CD1c-positive myeloid dendritic cell (primary cell): ENCODE results near the gene KCNN2.

Experiments used
- DNase-seq: peaks from one replicate; pipeline ENCODE4 v3.0.0-alpha.2; 2016; ENCODE audit errors: extremely low spot score

Gene KCNN2

DNA sequence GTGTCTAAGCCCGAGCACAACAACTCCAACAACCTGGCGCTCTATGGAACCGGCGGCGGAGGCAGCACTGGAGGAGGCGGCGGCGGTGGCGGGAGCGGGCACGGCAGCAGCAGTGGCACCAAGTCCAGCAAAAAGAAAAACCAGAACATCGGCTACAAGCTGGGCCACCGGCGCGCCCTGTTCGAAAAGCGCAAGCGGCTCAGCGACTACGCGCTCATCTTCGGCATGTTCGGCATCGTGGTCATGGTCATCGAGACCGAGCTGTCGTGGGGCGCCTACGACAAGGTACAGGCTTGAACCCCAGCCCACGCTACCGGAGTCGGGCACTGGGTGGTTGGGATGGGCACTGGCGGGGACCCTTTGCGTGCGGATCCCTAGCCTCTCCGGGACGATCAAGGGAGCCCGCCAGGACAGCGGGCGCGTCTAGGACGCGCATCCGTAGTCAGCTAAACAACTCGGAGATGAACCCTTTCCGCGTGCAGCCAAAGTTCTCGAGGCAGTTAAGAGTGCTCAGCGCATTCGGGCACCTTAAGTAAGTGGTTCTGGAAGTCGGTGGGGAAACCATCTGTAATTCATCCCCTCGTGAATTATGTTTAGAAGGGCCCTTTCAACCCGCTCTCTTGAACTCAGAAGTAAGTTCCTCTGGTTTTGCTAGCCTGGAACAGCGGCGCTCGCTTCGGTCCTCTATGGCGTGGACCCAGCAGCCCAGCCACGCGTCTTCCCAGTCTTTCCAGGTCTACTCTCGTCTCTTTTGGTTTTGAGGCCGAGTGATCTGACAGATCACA, 1.3 kb downstream of the KCNN2 start:
- no peak for DNase-seq

GRCh38 chr5:114363837-114364236, 2.0 kb downstream of the KCNN2 start:
- DNase-seq = no peak

- DNase-seq = no peak
Measured at GRCh38 chr5:114367029-114367428, 5.2 kb downstream of the KCNN2 start.

- DNase-seq = no peak
Measured at GRCh38 chr5:114369680-114370417, 8.0 kb downstream of the KCNN2 start.

GRCh38 chr5:114377050-114377844, 15.4 kb downstream of the KCNN2 start:
- DNase-seq = no peak

DNA sequence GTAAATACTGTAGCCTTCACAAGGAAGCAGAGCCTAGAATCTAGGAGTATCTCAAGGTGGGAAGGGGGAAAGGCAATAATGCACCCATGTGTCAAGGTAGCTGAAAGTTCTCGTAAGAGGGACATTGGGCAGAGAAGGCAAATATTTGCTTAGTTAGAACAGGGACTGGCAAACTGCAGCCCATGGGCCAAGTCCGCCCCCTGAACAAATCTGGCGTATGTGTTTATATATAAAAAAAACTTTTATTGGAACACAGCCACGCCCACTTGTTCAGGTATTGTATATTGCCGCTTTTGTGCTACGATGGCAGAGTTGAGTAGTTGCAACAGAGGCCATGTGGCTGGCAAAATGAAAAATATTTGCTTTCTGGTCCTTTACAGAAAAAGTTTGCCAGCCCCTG, 16.1 kb downstream of the KCNN2 start:
- DNase-seq = no peak

GRCh38 chr5:114380721-114381120, 18.9 kb downstream of the KCNN2 start:
- DNase-seq = no peak

DNA sequence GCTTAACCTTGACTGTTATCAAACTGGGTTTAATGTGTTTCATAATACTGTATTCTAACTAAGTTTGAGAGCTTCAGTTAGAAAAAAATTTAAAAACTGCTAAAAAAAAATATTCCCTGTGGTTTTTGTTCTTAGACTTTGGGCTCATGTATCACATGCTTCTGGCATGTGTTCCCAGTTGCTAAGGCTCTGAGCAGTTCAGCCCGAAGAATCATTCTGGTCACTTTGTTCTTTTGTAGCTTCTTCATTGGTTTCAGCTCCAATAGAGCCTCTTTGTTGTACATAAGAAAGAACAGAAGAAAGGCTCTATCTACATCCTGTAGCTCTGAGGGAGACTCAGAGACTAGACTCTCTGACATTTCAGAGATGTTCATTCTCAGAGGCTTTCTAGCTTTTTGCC, 25.6 kb downstream of the KCNN2 start:
- no peak for DNase-seq

- DNase-seq = no peak
Measured at GRCh38 chr5:114390431-114390830, 28.6 kb downstream of the KCNN2 start.

GRCh38 chr5:114391321-114391720, 29.5 kb downstream of the KCNN2 start:
- DNase-seq = no peak

DNA sequence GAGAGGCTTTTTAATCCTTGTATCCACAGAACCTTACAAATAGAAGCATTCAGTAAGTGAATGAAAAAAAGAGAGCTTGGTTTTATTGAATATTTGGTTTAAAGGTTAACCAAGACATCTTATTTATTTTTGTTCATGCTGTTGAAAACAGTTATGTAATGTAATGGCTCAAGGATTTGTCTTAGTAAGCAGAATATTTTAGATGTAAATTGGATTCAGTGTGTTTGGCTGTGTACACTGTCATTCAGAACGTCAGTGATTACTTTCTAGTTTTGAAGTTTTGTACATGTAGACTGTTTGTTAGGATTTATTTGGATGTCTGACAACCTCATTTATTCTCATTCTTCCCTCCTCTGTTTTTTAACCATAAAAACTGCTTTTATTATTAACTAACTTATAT, 31.3 kb downstream of the KCNN2 start:
- DNase-seq = no peak

- DNase-seq = no peak
Measured at GRCh38 chr5:114402206-114402605, 40.3 kb downstream of the KCNN2 start.

- DNase-seq = no peak
Measured at GRCh38 chr5:114407783-114408182, 45.9 kb downstream of the KCNN2 start.

DNA sequence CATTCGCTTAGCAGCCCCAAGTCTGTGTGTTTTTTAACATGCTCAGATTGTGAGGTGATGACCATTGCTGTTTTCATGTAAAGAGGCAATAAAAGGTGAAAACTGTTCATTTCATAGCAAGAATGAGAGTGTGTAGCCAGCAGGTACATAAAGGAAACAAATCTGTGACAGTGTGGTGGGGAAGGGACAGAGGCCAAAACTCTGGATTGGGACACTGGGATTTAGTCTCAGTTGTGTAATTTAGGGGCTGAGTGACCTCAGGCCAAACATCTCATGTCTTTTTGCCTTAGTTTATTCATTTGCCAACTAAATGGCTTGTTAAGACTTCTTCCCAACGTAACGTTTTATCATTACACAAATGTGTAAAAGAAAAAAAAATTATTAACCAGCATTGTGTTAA, 47.0 kb downstream of the KCNN2 start:
- no peak for DNase-seq

GRCh38 chr5:114411380-114411931, 49.6 kb downstream of the KCNN2 start:
- no peak for DNase-seq

GRCh38 chr5:114412510-114413171, 50.8 kb downstream of the KCNN2 start:
- DNase-seq = peak; percentile 4

DNA sequence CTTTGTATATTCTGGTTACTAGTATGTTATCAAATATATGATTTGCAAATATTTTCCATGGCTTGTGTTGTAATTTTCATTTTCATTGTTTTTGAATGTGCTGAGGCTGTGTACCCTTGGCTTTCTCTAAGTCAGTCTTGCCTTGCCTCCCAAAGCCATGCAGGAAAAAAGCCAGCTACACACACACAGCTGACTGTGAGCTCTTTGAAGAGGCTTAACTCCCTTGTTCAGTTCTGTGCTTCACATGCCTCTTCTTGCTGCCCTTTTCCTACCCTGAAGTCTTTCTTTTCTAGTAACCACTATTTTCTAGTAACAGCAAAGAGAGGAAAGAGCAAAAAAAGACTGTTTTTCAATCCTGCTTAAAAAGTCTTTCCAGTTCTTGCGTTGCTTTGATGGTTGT, 53.9 kb downstream of the KCNN2 start:
- DNase-seq = no peak

GRCh38 chr5:114416254-114416653, 54.4 kb downstream of the KCNN2 start:
- no peak for DNase-seq

DNA sequence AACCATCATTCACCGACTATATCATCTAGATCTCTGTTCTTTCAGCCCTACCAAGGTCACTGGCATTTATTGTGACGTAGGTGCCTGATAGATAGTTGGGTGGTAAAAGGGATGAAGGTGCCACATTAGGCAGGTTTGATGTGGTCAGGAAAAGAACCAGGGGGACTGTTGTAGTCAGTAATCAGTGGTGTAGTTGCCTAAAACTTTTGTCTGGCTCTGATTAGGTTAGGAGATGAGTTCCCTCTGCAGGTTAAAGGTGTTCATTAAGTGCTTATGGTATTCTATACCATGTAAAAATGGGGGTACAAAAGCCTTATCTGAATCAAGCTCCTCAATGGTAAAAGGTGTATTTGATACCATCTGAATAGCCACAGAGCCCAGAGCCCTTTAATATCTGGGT, 55.6 kb downstream of the KCNN2 start:
- no peak for DNase-seq

DNA sequence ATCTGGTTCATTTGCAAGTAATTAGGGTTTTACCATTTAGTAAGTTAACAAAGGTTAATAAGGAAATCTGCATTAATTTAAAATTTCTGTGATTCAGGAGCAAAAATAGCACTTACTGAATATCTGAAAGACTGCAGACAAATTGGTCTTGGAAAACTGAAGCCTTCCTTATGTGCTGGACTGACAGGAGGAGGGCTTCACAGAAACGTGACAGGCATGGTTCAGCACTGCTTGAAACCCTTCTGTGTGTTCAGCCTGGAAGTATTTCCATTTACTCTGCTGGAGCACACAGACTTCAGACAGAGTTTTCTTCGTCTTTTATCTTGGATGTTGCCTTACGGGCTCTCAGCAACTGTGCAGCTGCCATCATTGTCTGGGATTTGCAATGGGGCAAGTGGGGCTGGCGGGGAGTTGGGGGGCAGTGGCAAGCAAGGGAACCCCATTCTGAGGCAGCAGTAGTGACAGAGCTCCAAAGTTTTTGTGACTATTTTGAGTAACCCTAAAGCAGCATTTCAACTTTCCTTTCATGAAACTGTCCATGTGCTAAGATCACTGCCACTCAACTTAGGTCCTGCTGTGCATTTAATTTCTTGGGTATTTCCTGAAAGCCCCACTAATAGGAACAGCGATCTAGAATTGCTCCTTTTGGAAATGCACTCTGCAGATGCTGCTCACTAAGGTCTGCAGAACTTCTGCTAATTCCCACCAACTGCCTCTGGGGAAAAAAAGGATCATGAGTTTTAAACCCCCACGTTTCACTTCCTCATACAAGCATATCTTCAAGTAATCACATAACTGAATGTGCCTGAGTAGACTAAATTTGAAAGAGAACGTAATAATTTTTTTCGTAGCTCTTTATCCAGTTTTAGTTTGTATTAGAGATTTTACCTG, 56.6 kb downstream of the KCNN2 start:
- DNase-seq = peak; percentile 83

DNA sequence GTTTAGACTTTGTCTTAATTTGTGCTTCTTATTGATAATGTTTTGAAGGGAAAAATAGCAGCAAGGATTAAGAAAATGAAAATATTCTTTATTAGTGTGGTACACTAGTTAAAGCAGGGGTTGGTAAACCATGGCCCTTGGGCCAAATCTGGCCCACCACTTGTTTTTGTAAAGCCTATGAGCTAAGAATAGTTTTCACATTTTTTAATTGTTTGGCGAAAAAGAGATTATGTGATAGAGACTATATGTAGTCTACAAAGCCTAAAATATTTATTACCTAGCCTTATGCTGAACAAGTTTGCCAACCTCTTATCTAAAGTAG, 57.2 kb downstream of the KCNN2 start:
- DNase-seq = no peak
